ENCODE data around the gene SHROOM3.

SHROOM3 gene

GRCh38 chr4:76498550-76498949, 63.5 kb downstream of the SHROOM3 start:
- Histone ChIP-seq H3K4me1 (ENCODE audit: control insufficient read depth, insufficient read depth, low read length) (no peaks in the 10 kb centered on the region), H3K9ac (ENCODE audit: low read depth, low read length) (no peak overlapping the region), H3K4me3 (ENCODE audit: low read depth, low read length) (no peak overlapping the region), H3K27ac (ENCODE audit: low read depth, low read length) (no peak overlapping the region), H3K9me3 (ENCODE audit: control insufficient read depth, insufficient read depth, low read length) (no peaks in the 10 kb centered on the region), H3K27me3 (ENCODE audit: control insufficient read depth, insufficient read depth, low read length) (no peaks in the 10 kb centered on the region), H3K36me3 (ENCODE audit: control insufficient read depth, insufficient read depth, low read length) (no peaks in the 10 kb centered on the region)

GRCh38 chr4:76499461-76499860, 64.4 kb downstream of the SHROOM3 start:
- no peaks in the 10 kb centered on the region for H3K36me3 ChIP-seq (ENCODE audit: control insufficient read depth, insufficient read depth, low read length)
- H3K9me3 ChIP-seq (ENCODE audit: control insufficient read depth, insufficient read depth, low read length): no peaks in the 10 kb centered on the region
- H3K27ac ChIP-seq (ENCODE audit: low read depth, low read length): no peak overlapping the region
- H3K9ac ChIP-seq (ENCODE audit: low read depth, low read length): no peak overlapping the region
- H3K27me3 ChIP-seq (ENCODE audit: control insufficient read depth, insufficient read depth, low read length): no peaks in the 10 kb centered on the region
- H3K4me1 ChIP-seq (ENCODE audit: control insufficient read depth, insufficient read depth, low read length): no peaks in the 10 kb centered on the region
- no peak overlapping the region for H3K4me3 ChIP-seq (ENCODE audit: low read depth, low read length)

DNA sequence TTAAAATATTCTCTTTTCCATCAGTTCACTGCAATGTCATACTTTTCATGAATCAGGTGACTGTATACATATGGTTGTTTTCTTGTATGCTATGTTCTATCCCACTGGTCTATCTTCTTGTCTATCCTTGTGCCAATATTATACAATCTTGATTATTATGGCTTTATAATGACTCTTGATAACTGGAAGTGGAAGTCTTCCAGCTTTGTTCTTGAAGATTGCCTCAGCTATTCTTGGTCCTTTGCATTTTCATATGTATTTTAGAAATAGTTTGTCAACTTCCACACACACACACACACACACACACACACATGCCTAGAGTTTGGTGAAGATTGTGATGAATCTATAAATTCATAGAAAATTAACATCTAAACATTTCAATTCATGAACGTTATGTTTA, 67.9 kb downstream of the SHROOM3 start:
- H3K27me3 ChIP-seq (ENCODE audit: control insufficient read depth, insufficient read depth, low read length): no peaks in the 10 kb centered on the region
- no peaks in the 10 kb centered on the region for H3K9me3 ChIP-seq (ENCODE audit: control insufficient read depth, insufficient read depth, low read length)
- no peak overlapping the region for H3K27ac ChIP-seq (ENCODE audit: low read depth, low read length)
- H3K36me3 ChIP-seq (ENCODE audit: control insufficient read depth, insufficient read depth, low read length): no peaks in the 10 kb centered on the region
- H3K4me3 ChIP-seq (ENCODE audit: low read depth, low read length): no peak overlapping the region
- no peaks in the 10 kb centered on the region for H3K4me1 ChIP-seq (ENCODE audit: control insufficient read depth, insufficient read depth, low read length)
- H3K9ac ChIP-seq (ENCODE audit: low read depth, low read length): no peak overlapping the region

DNA sequence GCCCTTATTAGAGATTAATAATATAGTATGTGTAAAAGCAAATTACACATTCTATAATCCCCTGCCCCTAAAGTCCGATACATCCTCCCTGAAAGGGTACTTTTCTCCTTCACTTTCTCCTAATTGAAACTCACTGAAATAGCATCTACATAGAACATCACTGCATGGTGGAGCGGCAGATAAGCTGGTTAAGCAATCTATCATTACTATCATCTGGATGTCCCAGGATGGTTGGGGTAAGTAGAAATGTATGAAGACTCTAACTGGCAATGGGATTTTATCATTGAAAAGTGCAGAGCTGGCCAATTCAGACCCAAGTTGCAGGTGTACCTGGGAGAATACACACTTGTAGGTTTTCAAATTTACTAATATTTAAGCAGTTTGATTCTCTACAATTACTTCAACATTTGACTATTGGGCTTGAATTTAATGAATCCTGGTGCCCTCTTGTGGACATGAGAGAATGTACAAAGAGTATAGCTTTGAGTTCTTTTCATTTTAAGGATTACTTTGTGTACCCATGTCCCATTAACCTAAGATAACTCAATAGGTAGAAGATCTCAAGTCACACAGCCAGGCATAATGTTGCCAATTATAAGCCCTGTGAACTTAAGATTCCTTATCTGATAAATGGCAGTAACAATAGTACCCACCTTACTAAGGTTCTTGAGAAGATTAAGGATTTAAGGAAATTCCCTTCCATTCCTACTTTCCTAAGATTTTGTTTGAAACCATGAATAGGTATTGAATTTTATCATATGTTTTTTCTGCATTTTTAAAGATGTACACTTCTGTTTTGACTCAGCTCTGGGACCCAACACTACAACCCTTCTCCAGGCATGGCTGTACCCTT, 69.8 kb downstream of the SHROOM3 start:
- Histone ChIP-seq H3K9ac (ENCODE audit: low read depth, low read length) (no peak overlapping the region), H3K4me1 (ENCODE audit: control insufficient read depth, insufficient read depth, low read length) (no peaks in the 10 kb centered on the region), H3K4me3 (ENCODE audit: low read depth, low read length) (no peak overlapping the region), H3K27ac (ENCODE audit: low read depth, low read length) (no peak overlapping the region), H3K36me3 (ENCODE audit: control insufficient read depth, insufficient read depth, low read length) (no peaks in the 10 kb centered on the region), H3K9me3 (ENCODE audit: control insufficient read depth, insufficient read depth, low read length) (no peaks in the 10 kb centered on the region), H3K27me3 (ENCODE audit: control insufficient read depth, insufficient read depth, low read length) (no peaks in the 10 kb centered on the region)

- no peaks in the 10 kb centered on the region for H3K36me3 ChIP-seq (ENCODE audit: control insufficient read depth, insufficient read depth, low read length)
- H3K27me3 ChIP-seq (ENCODE audit: control insufficient read depth, insufficient read depth, low read length): no peaks in the 10 kb centered on the region
- peaks cover 4% of the 10 kb centered on the region; the same call in 1 of the 2 replicates for H3K9me3 ChIP-seq (ENCODE audit: control insufficient read depth, insufficient read depth, low read length)
- no peak overlapping the region for H3K9ac ChIP-seq (ENCODE audit: low read depth, low read length)
- H3K4me1 ChIP-seq (ENCODE audit: control insufficient read depth, insufficient read depth, low read length): peaks cover 5% of the 10 kb centered on the region; the same call in 1 of the 2 replicates
- no peak overlapping the region for H3K4me3 ChIP-seq (ENCODE audit: low read depth, low read length)
- no peak overlapping the region for H3K27ac ChIP-seq (ENCODE audit: low read depth, low read length)
Observed at GRCh38 chr4:76511947-76512346, 76.9 kb downstream of the SHROOM3 start.

- Histone ChIP-seq H3K4me3 (ENCODE audit: low read depth, low read length) (no peak overlapping the region), H3K27me3 (ENCODE audit: control insufficient read depth, insufficient read depth, low read length) (no peaks in the 10 kb centered on the region), H3K36me3 (ENCODE audit: control insufficient read depth, insufficient read depth, low read length) (no peaks in the 10 kb centered on the region), H3K4me1 (ENCODE audit: control insufficient read depth, insufficient read depth, low read length) (peaks cover 5% of the 10 kb centered on the region; the same call in 1 of the 2 replicates), H3K9me3 (ENCODE audit: control insufficient read depth, insufficient read depth, low read length) (peaks cover 4% of the 10 kb centered on the region; the same call in 1 of the 2 replicates), H3K27ac (ENCODE audit: low read depth, low read length) (no peak overlapping the region), H3K9ac (ENCODE audit: low read depth, low read length) (no peak overlapping the region)
Observed at GRCh38 chr4:76513482-76513881, 78.5 kb downstream of the SHROOM3 start.

DNA sequence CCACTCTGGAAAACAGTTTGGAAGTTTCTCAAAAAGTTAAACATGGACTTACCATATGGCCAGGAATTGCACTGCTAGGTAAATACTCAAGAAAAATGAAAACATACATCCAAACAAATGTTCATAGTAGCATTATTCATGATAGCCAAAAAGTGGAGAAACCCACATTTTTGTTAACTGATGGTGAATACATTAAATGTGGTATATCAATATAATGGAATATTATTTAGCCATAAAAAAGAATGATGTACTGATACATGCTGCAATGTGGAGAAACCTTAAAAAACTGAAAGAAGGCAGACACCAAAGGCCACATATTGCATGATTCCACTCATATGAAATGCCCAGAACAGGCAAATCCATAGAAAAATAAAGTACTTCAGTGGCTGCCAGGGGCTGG, 79.1 kb downstream of the SHROOM3 start:
- Histone ChIP-seq H3K4me3 (ENCODE audit: low read depth, low read length) (no peak overlapping the region), H3K36me3 (ENCODE audit: control insufficient read depth, insufficient read depth, low read length) (no peaks in the 10 kb centered on the region), H3K27me3 (ENCODE audit: control insufficient read depth, insufficient read depth, low read length) (no peaks in the 10 kb centered on the region), H3K27ac (ENCODE audit: low read depth, low read length) (no peak overlapping the region), H3K9me3 (ENCODE audit: control insufficient read depth, insufficient read depth, low read length) (peaks cover 4% of the 10 kb centered on the region; the same call in 1 of the 2 replicates), H3K4me1 (ENCODE audit: control insufficient read depth, insufficient read depth, low read length) (peaks cover 5% of the 10 kb centered on the region; the same call in 1 of the 2 replicates), H3K9ac (ENCODE audit: low read depth, low read length) (no peak overlapping the region)

DNA sequence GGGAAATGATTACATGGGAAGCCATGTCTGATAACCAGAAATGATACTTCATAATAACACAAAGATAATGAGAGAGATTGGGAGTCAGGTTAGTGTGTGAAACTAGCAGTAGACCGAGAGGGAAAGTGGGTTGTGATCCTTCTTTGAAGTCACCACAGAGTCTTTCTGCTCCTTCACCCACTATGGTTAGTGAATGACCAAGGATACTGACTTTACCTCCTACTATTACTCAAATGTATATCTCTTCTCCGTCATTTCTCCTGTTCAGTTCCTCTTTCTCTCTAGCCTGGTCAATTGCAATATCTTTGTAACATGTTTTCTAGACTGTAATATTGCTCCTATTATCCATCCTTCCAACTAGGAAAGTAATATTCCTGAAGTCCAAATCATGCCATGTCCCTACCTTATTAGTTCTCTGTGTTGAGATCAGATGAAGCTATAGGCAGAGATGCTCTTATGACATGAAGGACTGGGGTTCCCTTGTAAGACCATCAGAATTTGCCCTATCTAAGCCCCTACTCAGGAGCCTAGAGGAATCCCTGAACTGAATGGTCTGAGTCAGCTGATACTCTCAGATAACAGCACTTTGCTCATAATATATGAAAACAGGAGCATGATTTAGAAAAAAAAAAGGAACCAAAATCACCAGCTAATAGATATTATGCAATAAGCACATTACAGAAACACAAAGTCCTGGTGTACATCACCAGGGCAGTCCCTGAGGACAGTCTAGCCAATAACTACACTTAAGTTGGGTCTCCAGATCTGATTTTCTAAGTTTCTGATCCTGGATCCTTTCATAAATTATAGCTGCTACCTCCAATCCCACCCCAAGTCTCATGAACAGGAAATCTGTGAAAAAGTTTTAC, 81.2 kb downstream of the SHROOM3 start:
- Histone ChIP-seq H3K4me1 (ENCODE audit: control insufficient read depth, insufficient read depth, low read length) (peaks cover 5% of the 10 kb centered on the region; the same call in 1 of the 2 replicates), H3K27ac (ENCODE audit: low read depth, low read length) (no peak overlapping the region), H3K4me3 (ENCODE audit: low read depth, low read length) (no peak overlapping the region), H3K27me3 (ENCODE audit: control insufficient read depth, insufficient read depth, low read length) (no peaks in the 10 kb centered on the region), H3K36me3 (ENCODE audit: control insufficient read depth, insufficient read depth, low read length) (no peaks in the 10 kb centered on the region), H3K9me3 (ENCODE audit: control insufficient read depth, insufficient read depth, low read length) (peaks cover 4% of the 10 kb centered on the region; the same call in 1 of the 2 replicates), H3K9ac (ENCODE audit: low read depth, low read length) (no peak overlapping the region)

GRCh38 chr4:76518241-76518640, 83.2 kb downstream of the SHROOM3 start:
- no peak overlapping the region for H3K9ac ChIP-seq (ENCODE audit: low read depth, low read length)
- H3K27ac ChIP-seq (ENCODE audit: low read depth, low read length): no peak overlapping the region
- peaks cover 5% of the 10 kb centered on the region; the same call in 1 of the 2 replicates for H3K4me1 ChIP-seq (ENCODE audit: control insufficient read depth, insufficient read depth, low read length)
- H3K9me3 ChIP-seq (ENCODE audit: control insufficient read depth, insufficient read depth, low read length): peaks cover 4% of the 10 kb centered on the region; the same call in 1 of the 2 replicates
- H3K36me3 ChIP-seq (ENCODE audit: control insufficient read depth, insufficient read depth, low read length): no peaks in the 10 kb centered on the region
- H3K27me3 ChIP-seq (ENCODE audit: control insufficient read depth, insufficient read depth, low read length): no peaks in the 10 kb centered on the region
- no peak overlapping the region for H3K4me3 ChIP-seq (ENCODE audit: low read depth, low read length)

- Histone ChIP-seq H3K36me3 (ENCODE audit: control insufficient read depth, insufficient read depth, low read length) (no peaks in the 10 kb centered on the region), H3K4me1 (ENCODE audit: control insufficient read depth, insufficient read depth, low read length) (no peaks in the 10 kb centered on the region), H3K27me3 (ENCODE audit: control insufficient read depth, insufficient read depth, low read length) (no peaks in the 10 kb centered on the region), H3K4me3 (ENCODE audit: low read depth, low read length) (no peak overlapping the region), H3K9me3 (ENCODE audit: control insufficient read depth, insufficient read depth, low read length) (no peaks in the 10 kb centered on the region), H3K27ac (ENCODE audit: low read depth, low read length) (no peak overlapping the region), H3K9ac (ENCODE audit: low read depth, low read length) (no peak overlapping the region)
Observed at GRCh38 chr4:76523593-76523992, 88.6 kb downstream of the SHROOM3 start.

DNA sequence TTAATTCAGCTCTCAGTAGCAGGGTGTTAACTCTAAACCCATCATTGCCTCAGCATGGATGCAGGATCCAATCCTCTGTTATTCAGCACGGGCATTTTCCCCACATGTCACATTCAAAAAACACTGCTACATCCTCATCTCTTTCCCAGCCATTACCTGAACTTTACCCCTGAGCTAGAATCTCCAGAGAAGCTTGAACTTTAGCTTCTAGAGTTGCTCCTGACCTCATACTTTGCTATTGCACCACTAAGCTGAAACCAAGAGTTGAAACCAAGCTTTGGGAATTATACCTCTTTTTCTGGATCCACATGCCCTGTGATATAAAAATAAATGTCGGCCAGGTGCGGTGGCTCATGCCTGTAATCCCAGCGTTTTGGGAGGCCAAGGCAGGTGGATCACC, 90.7 kb downstream of the SHROOM3 start:
- Histone ChIP-seq H3K9ac (ENCODE audit: low read depth, low read length) (no peak overlapping the region), H3K27me3 (ENCODE audit: control insufficient read depth, insufficient read depth, low read length) (no peaks in the 10 kb centered on the region), H3K4me3 (ENCODE audit: low read depth, low read length) (no peak overlapping the region), H3K9me3 (ENCODE audit: control insufficient read depth, insufficient read depth, low read length) (no peaks in the 10 kb centered on the region), H3K36me3 (ENCODE audit: control insufficient read depth, insufficient read depth, low read length) (no peaks in the 10 kb centered on the region), H3K27ac (ENCODE audit: low read depth, low read length) (no peak overlapping the region), H3K4me1 (ENCODE audit: control insufficient read depth, insufficient read depth, low read length) (no peaks in the 10 kb centered on the region)

All from HUES48 (cell line).